ENCODE measurements around the gene PRM2.

PRM2 gene

GRCh38 chr16:11234884-11235702 lies 41.2 kb downstream of the PRM2 start:
- no peak overlapping the region for H3K27ac ChIP-seq
- TF ChIP-seq ZFX (IDR thresholded peaks at IDR 0.05; ENCODE audit: borderline replicate concordance): no peak
- TF ChIP-seq, protein P1, sequence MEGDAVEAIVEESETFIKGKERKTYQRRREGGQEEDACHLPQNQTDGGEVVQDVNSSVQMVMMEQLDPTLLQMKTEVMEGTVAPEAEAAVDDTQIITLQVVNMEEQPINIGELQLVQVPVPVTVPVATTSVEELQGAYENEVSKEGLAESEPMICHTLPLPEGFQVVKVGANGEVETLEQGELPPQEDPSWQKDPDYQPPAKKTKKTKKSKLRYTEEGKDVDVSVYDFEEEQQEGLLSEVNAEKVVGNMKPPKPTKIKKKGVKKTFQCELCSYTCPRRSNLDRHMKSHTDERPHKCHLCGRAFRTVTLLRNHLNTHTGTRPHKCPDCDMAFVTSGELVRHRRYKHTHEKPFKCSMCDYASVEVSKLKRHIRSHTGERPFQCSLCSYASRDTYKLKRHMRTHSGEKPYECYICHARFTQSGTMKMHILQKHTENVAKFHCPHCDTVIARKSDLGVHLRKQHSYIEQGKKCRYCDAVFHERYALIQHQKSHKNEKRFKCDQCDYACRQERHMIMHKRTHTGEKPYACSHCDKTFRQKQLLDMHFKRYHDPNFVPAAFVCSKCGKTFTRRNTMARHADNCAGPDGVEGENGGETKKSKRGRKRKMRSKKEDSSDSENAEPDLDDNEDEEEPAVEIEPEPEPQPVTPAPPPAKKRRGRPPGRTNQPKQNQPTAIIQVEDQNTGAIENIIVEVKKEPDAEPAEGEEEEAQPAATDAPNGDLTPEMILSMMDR (IDR thresholded peaks at IDR 0.05): no peak

GRCh38 chr16:11233727-11234376 lies 42.4 kb downstream of the PRM2 start:
- H3K27ac ChIP-seq: no peak overlapping the region
- TF ChIP-seq, protein P1 (IDR thresholded peaks at IDR 0.05): no peak
- TF ChIP-seq ZFX (IDR thresholded peaks at IDR 0.05; ENCODE audit: borderline replicate concordance): no peak

DNA sequence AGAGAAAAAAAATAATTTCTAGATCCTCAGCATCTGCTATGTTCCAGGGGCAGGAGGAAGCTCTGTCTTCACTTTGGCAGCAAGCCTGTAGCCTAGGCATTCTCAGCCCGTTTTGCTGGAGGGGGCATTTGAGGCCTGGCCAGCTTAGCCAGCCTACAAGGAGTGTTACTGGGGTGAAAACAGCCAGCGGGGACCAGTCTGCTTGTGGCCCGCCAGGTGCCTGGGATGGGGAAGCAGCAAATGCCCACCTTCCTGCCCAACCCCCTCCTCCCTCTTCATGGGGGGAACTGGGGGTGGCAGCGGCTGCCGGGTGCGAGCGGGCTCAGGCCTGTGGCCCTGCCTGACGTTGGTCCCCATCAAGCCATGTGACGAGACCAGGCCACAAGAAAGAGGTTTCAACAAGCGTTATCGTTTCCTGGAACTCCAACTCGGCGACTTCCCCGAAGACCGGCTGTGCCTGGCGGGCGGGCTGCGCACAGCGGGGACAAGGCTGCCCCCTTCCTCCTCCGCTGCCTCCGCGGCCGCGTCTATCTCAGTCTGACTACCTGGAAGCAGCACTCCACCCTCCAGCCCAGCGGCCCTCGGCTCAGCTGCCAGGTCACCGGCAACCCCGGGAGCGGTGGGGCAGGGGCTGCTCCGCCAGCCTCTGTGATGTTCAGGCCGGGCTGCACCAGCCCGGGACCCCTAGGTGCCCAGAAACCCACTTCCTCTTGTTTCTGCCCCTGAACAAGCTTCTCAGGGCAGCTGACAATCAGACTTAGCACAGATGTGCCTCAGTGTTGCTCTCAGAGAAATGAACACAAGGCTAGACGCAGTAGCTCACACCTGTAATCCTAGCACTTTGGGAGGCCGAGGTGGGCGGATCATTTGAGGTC lies 43.2 kb downstream of the PRM2 start:
- TF ChIP-seq, protein P1 (IDR thresholded peaks at IDR 0.05): no peak
- TF ChIP-seq ZFX (IDR thresholded peaks at IDR 0.05; ENCODE audit: borderline replicate concordance): no peak
- no peak overlapping the region for H3K27ac ChIP-seq

DNA sequence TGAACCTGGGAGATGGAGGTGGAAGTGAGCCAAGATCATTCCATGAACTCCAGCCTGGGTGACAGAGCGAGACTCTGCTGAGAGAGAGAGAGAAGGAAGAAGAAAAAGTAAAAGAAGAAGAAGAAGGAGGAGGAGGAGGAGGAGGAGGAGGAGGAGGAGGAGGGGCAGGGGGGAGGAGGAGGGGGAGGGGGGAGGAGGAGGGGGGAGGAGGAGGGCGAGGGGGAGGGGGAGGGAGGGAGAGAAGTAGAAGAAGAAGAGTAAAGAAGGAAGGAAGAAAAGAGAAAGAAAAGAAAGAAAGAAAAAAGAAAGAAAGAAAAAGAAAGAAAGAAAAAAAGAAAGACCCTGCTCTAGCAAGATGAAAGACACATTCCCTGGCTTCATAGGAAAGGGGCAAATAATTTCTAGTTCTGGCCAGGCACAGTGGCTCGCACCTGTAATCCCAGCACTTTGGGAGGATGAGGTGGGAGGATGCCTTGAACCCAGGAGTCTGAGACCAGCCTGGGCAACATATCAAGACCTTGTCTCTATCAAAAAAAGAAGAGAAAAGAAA lies 43.9 kb downstream of the PRM2 start:
- TF ChIP-seq, protein P1 (IDR thresholded peaks at IDR 0.05): no peak
- TF ChIP-seq ZFX (IDR thresholded peaks at IDR 0.05; ENCODE audit: borderline replicate concordance): no peak
- H3K27ac ChIP-seq: no peak overlapping the region

DNA sequence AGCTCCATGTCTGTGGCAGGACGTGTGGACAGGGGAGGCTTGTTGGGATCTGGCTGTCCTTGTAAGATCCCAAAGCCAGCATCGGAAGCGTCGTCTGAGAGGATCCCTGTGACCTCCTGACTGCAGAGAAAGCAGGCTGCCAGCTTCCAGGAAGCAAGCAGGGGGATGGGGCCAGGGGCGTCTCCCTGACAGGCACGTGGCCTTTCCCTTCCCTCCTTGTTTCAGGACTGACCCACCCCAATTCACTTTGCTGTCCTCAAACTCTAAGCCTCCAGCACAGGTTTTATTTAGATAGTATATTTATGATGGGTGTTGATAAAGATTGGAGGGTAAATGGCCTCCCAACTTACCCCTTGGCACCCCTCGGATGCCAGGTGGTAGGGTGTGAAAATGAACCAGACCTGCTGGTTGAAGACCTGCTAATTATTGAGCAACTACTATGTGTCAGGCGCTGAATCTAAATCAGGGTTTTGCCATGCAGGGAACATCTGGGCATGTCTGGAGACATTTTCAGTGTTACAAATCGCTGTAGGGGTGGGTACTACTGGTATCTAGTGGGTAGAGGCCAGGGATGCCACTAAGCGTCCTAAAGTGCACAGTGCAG lies 44.8 kb downstream of the PRM2 start:
- TF ChIP-seq, protein P1 (IDR thresholded peaks at IDR 0.05): no peak
- H3K27ac ChIP-seq: no peak overlapping the region

- no peak overlapping the region for H3K27ac ChIP-seq
- TF ChIP-seq, protein P1 (IDR thresholded peaks at IDR 0.05): no peak
- TF ChIP-seq ZFX (IDR thresholded peaks at IDR 0.05; ENCODE audit: borderline replicate concordance): no peak
These were observed 46.4 kb downstream of the PRM2 start for GRCh38 chr16:11229906-11230305.

Data from 22Rv1 (cell line).